A673 (cell line): ENCODE results near the gene ARHGAP44. TPM values are rescaled to one million over a fixed set of nuclear protein-coding genes. Genes with fewer than 3 reads are reported as not detected.

ENCODE experiments used
- BruUV-seq: library from RNA; stranded (reverse); fragments of 400-500 nt; replicated peaks from 2 replicates; lab custom pipeline; 2021; lab: Mats Ljungman, UMichigan
- CTCF ChIA-PET: fragments of 300-600 bp; sonication (Branson Sonifier 250); formaldehyde crosslinking; loops from one replicate; lab custom pipeline; 2022; ENCODE audit warnings: antibody characterized with exemption; lab: Charles Lee
- POLR2A ChIA-PET: fragments of 300-600 bp; sonication (Branson Sonifier 250); formaldehyde crosslinking; loops from one replicate; lab custom pipeline; 2022; ENCODE audit warnings: antibody characterized with exemption; ENCODE audit not compliant: low non-redundant PET; lab: Charles Lee
- DNase-seq: peaks from one replicate; pipeline ENCODE4 v3.0.0-alpha.2; 2015; ENCODE audit warnings: low spot score
- H3K27ac ChIP-seq: fragments of 200-600 bp; sonication (generic); 2 replicates; pipeline ENCODE4 v1.5.1; 2016; ENCODE audit warnings: mixed run types, low read depth, mild to moderate bottlenecking, mixed read lengths, antibody characterized with exemption, low read length; ENCODE audit not compliant: poor library complexity, severe bottlenecking
- H3K27me3 ChIP-seq: fragments of 200-600 bp; sonication (generic); replicated peaks from 2 replicates; pipeline ENCODE4 v1.6.1; 2017; ENCODE audit warnings: mixed run types, low read depth, mild to moderate bottlenecking, mixed read lengths, antibody characterized with exemption, low read length; ENCODE audit not compliant: insufficient read depth, poor library complexity
- H3K36me3 ChIP-seq: fragments of 200-600 bp; sonication (generic); 2 replicates; pipeline ENCODE4 v1.6.1; 2016; ENCODE audit warnings: mixed run types, mild to moderate bottlenecking, mixed read lengths, antibody characterized with exemption, low read length; ENCODE audit not compliant: insufficient read depth, poor library complexity, severe bottlenecking
- H3K4me1 ChIP-seq: fragments of 200-600 bp; sonication (generic); 2 replicates; pipeline ENCODE4 v1.6.1; 2017; ENCODE audit warnings: mixed run types, mild to moderate bottlenecking, mixed read lengths, antibody characterized with exemption, low read length; ENCODE audit not compliant: insufficient read depth, poor library complexity, severe bottlenecking
- H3K4me3 ChIP-seq: fragments of 200-600 bp; sonication (generic); 2 replicates; pipeline ENCODE4 v1.5.1; 2016; ENCODE audit warnings: low read depth, mixed run types, mild to moderate bottlenecking, mixed read lengths, low read length; ENCODE audit not compliant: poor library complexity, severe bottlenecking
- H3K9me3 ChIP-seq: fragments of 200-600 bp; sonication (generic); 2 replicates; pipeline ENCODE4 v1.6.1; 2016; ENCODE audit warnings: mixed run types, low read depth, mild to moderate bottlenecking, mixed read lengths, antibody characterized with exemption, low read length; ENCODE audit not compliant: poor library complexity, severe bottlenecking
- CTCF ChIP-seq: fragments of 300-800, 200-600 bp; sonication (generic); conservative IDR thresholded peaks from 2 replicates; pipeline ENCODE4 v1.5.1; 2017; ENCODE audit warnings: low read depth, mild to moderate bottlenecking, antibody characterized with exemption, low read length, moderate library complexity, mixed read lengths
- EZH2 ChIP-seq: fragments of 200-600 bp; sonication (generic); IDR thresholded peaks from 2 replicates; pipeline ENCODE4 v1.6.1; 2017; ENCODE audit warnings: borderline replicate concordance, low read depth, mild to moderate bottlenecking, mixed read lengths, antibody characterized with exemption, low read length; ENCODE audit not compliant: poor library complexity, severe bottlenecking
- intact Hi-C: fragments of 100-400 bp; cut with micrococcal nuclease; formaldehyde crosslinking; loops from one replicate; pipeline ENCODE4 v1.10.0; 2022; ENCODE audit not compliant: unreplicated experiment
- total RNA-seq: library from RNA; stranded (reverse); gene quantifications from 2 replicates; pipeline ENCODE4 v1.2.3, GENCODE V29; 2021

The ARHGAP44 gene
- total RNA-seq, 1 experiment from 2014 or later, result 0.49 TPM

GRCh38 chr17:12955521-12955920 lies 166.2 kb downstream of the ARHGAP44 start:
- no peak for DNase-seq
- no TSS peak for BruUV-seq
- Histone ChIP-seq H3K4me1 (no peaks in the 10 kb centered on the region), H3K4me3 (no peak overlapping the region), H3K36me3 (no peaks in the 10 kb centered on the region), H3K27me3 (no peaks in the 10 kb centered on the region), H3K9me3 (no peaks in the 10 kb centered on the region), H3K27ac (no peak overlapping the region)
- ChIA-PET CTCF (no interaction called here), POLR2A (no interaction called here)
- TF ChIP-seq CTCF, result no peak
- no peak for TF ChIP-seq EZH2
- intact Hi-C loops, result no loop called here

- H3K4me3 ChIP-seq, result no peak overlapping the region
- no peaks in the 10 kb centered on the region for H3K36me3 ChIP-seq
- no TSS peak for BruUV-seq
- no peak overlapping the region for H3K27ac ChIP-seq
- H3K9me3 ChIP-seq, result no peaks in the 10 kb centered on the region
- TF ChIP-seq EZH2 (no peak), CTCF (no peak)
- POLR2A ChIA-PET, result no interaction called here
- intact Hi-C loops, result no loop called here
- H3K4me1 ChIP-seq, result no peaks in the 10 kb centered on the region
- DNase-seq, result no peak
- no peaks in the 10 kb centered on the region for H3K27me3 ChIP-seq
- CTCF ChIA-PET, result no interaction called here
Observed at GRCh38 chr17:12958786-12959185, 169.5 kb downstream of the ARHGAP44 start.

- H3K9me3 ChIP-seq, result no peaks in the 10 kb centered on the region
- no peak for DNase-seq
- no peaks in the 10 kb centered on the region for H3K4me1 ChIP-seq
- CTCF ChIA-PET, result no interaction called here
- POLR2A ChIA-PET, result no interaction called here
- H3K27ac ChIP-seq, result no peak overlapping the region
- intact Hi-C loops, result no loop called here
- H3K27me3 ChIP-seq, result no peaks in the 10 kb centered on the region
- BruUV-seq, result no TSS peak
- no peak for TF ChIP-seq EZH2
- H3K36me3 ChIP-seq, result no peaks in the 10 kb centered on the region
- H3K4me3 ChIP-seq, result no peak overlapping the region
Observed at GRCh38 chr17:12959441-12959840, 170.1 kb downstream of the ARHGAP44 start.

- Histone ChIP-seq H3K4me3 (no peak overlapping the region), H3K27ac (no peak overlapping the region), H3K4me1 (no peaks in the 10 kb centered on the region), H3K36me3 (no peaks in the 10 kb centered on the region), H3K9me3 (no peaks in the 10 kb centered on the region), H3K27me3 (no peaks in the 10 kb centered on the region)
- no peak for TF ChIP-seq CTCF
- no peak for TF ChIP-seq EZH2
- ChIA-PET POLR2A (no interaction called here), CTCF (no interaction called here)
- DNase-seq, result no peak
- intact Hi-C loops, result no loop called here
- BruUV-seq, result no TSS peak
Observed at GRCh38 chr17:12961655-12962054, 172.4 kb downstream of the ARHGAP44 start.
